Dendritic cell treated with granulocyte-macrophage colony-stimulating factor and Interleukin-4, amounts not matched to agents 40 ng/mL and 50 ng/mL, for 4 days (primary cell): ENCODE results near the gene ESX1.
"Not testable (repeated sequence)": the region's sequence is repeated elsewhere in the genome, so short reads cannot be mapped to it uniquely, and the experiment has no call there.

ENCODE experiments used
- H3K27ac Mint-ChIP-seq: one replicate; pipeline ENCODE4 v1.8.0; 2022; ENCODE audit warnings: mild to moderate bottlenecking, mixed read lengths
- H3K27me3 Mint-ChIP-seq: one replicate; pipeline ENCODE4 v1.8.0; 2022; ENCODE audit warnings: mild to moderate bottlenecking, mixed read lengths
- H3K36me3 Mint-ChIP-seq: one replicate; pipeline ENCODE4 v1.8.0; 2022; ENCODE audit warnings: low read depth, mixed read lengths
- H3K4me1 Mint-ChIP-seq: one replicate; pipeline ENCODE4 v1.8.0; 2022; ENCODE audit warnings: low read depth, mixed read lengths
- H3K4me3 Mint-ChIP-seq: one replicate; pipeline ENCODE4 v1.8.0; 2022; ENCODE audit warnings: mild to moderate bottlenecking, moderate library complexity, mixed read lengths
- H3K9me3 Mint-ChIP-seq: one replicate; pipeline ENCODE4 v1.8.0; 2022; ENCODE audit warnings: mixed read lengths
- intact Hi-C: fragments of 100-400 bp; cut with micrococcal nuclease; formaldehyde crosslinking; loops from one replicate; pipeline ENCODE4 v1.15.0; 2022

Gene ESX1

DNA sequence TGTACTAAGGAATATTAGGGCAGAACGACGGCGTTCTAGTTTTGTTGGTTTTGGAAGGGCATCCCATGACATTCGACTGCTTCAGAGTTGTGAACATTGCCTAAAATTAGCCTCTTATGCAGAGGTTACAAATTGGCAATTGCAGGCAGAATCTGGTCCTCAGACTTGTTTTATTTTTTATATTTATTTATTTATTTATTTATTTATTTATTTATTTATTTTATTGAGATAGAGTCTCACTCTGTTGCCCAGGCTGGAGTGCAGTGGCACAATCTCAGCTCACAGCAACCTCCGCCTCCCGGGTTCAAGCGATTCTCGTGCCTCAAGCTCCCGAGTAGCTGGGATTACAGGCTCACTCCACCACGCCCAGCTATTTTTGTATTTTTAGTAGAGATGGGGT lies 24.7 kb downstream of the ESX1 start:
- intact Hi-C loops, H3K36me3 Mint-ChIP-seq, H3K4me3 Mint-ChIP-seq, H3K27ac Mint-ChIP-seq, H3K4me1 Mint-ChIP-seq, H3K9me3 Mint-ChIP-seq, H3K27me3 Mint-ChIP-seq: not testable (repeated sequence)

DNA sequence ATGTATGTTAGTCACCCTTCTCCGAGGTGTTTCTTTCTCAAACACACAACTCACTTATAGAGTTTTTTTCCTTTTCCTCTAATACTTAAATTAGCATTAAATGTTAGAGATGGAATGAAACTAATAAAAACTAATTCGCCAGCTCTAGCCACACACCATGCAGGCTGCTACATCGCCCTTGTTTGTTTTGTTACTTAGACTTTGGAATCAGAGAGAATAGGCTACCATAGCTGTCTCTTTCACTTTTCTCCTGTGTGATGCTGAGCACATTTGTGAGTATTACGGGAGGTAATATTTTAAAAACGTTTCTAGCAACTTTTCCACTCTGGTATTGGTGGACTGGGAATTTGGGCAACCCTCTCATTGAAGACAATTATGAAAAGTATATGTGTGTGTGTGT lies 43.5 kb downstream of the ESX1 start:
- Mint-ChIP-seq H3K4me1 (no peaks in the 10 kb centered on the region), H3K9me3 (no peaks in the 10 kb centered on the region), H3K27ac (no peak overlapping the region), H3K4me3 (no peak overlapping the region), H3K27me3 (no peaks in the 10 kb centered on the region), H3K36me3 (no peaks in the 10 kb centered on the region)
- intact Hi-C loops = no loop called here

DNA sequence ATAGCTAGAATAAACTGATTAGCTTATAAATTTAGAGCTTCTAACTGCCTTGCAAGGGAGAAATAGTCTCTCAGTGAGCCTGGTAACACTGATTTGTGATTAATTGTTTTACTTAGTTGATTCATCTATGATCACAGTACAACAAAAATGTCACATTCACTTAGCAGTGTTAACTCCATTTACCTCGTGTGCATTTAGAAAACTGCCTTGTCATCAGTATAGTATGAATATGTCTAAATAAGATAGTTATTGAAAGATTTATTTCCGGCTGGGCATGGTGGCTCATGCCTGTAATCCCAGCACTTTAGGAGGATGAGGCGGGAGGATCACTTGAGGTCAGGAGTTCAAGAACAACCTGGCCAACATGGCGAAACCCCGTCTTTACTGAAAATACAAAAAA lies 49.2 kb downstream of the ESX1 start:
- no peak overlapping the region for H3K27ac Mint-ChIP-seq
- H3K4me1 Mint-ChIP-seq = no peaks in the 10 kb centered on the region
- H3K36me3 Mint-ChIP-seq = peaks cover 14% of the 10 kb centered on the region
- intact Hi-C loops = no loop called here
- no peak overlapping the region for H3K4me3 Mint-ChIP-seq
- H3K27me3 Mint-ChIP-seq = no peaks in the 10 kb centered on the region
- H3K9me3 Mint-ChIP-seq = no peaks in the 10 kb centered on the region
